GM19351 (cell line): ENCODE measurements around the gene KRT7.
"Not testable (repeated sequence)": the region's sequence is repeated elsewhere in the genome, so short reads cannot be mapped to it uniquely, and the experiment has no call there.

Source experiments
- ATAC-seq: cut with Tn5 transposase; IDR thresholded peaks from one replicate; pipeline ENCODE4 v1.9.1; 2021; ENCODE audit warnings: mild to moderate bottlenecking, moderate library complexity; ENCODE audit not compliant: unreplicated experiment

Gene KRT7

DNA sequence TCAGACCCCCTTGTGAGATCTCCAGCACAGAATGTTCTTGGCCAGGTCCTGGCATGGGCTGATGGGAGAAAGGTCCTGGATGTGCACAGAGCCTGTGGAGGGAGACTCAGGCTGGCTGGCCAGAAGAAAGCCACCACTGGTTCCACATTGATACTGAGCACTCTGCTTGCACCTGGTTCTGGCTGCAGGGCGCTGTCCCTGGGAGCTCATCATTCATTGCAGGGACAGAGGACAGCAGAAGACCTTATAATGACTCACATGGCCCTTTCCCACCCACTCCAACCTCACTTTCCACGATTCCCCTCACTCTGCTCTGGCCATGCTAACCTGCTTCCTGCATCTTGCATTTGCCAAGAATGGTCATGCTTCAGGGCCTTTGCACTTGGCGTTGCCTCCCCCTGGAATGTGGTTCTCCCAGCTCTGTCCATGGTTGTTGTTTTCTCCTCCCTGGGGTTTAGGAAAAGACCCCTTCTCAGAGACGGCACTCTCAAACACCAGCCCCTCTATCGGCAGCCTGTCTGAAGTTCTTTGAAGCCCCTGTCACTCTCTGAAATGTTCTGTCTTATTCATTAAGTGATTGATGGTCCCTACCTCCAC, 10.3 kb downstream of the KRT7 start:
- no peak for ATAC-seq

DNA sequence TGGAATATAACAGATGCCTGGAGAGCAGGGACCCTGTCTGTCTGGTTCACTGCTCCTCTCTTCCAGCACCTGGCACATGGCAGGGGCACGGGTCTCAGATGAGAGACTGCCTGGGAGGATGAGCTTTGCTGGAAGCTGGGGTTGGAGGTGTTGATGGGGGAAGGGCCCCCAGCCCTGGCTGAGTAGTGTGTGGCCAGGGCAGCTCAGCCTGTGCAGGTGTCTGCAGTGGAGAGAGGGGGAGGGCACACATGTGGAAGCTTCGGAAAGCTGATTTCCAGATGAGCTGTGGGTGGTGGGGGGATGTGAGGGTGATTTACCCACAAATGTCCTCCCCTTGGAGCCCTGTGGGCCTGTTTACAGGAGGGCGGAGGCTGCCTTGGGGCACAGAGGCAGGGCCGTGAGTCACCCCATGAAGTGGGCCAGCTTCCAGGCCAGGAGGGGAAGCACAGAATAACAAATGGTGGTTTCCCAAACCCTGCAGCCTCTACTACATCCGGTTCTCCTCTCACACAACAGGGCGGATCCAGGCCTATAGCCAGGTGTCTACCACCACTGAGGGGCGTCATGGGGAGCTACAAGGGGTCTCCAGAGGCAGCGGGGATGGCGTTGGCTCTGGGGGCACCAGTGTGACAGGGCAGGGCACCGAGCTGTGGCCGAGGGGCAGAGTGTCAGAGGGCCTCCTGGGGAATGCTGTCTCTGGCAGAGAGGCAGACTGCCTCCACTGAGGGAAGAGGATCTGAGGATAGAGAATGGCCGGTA, 11.0 kb downstream of the KRT7 start:
- peak; percentile 91 for ATAC-seq

DNA sequence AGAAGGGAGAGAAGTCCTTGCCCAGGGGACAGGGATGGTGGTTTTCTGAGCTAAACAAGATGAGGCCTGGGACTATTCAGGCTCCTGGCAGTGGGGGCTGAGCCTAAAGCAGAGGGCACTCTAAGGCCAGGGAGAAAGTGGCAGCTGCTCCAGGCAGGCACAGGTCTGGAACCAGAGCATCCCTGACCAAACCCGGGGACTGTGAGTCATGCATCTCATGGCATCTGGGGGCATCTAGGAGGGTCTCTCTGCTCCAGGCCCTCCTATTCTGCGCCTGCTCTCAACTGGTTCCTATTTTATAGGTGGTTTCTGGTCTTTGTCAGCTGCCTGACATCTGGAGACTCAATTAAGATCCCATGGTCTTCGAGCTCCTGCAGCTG, 11.6 kb downstream of the KRT7 start:
- no peak for ATAC-seq

DNA sequence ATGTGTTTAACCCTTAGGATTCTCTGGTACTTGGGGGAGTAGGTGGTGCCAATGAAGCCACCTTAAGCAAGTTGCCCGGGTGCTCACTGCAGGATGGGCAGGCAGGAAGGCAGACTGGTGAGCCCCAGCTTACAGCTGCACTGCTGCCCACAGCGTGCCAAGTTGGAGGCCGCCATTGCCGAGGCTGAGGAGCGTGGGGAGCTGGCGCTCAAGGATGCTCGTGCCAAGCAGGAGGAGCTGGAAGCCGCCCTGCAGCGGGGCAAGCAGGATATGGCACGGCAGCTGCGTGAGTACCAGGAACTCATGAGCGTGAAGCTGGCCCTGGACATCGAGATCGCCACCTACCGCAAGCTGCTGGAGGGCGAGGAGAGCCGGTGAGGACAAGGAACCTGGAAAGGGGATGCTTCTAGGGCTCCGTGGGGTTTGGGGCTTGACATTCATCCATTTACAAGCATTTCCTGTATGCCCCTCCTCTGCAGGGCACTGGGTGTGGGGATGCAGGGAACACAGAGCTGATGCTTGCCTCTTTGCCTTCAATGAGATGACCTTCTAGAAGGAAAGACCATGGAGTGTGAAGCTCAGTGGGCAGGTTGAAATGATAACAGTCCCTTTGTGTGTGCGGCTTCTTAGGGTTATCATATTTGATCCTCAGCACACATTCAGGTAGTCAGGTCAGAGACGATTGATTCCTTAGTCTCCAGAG, 12.4 kb downstream of the KRT7 start:
- no peak for ATAC-seq

DNA sequence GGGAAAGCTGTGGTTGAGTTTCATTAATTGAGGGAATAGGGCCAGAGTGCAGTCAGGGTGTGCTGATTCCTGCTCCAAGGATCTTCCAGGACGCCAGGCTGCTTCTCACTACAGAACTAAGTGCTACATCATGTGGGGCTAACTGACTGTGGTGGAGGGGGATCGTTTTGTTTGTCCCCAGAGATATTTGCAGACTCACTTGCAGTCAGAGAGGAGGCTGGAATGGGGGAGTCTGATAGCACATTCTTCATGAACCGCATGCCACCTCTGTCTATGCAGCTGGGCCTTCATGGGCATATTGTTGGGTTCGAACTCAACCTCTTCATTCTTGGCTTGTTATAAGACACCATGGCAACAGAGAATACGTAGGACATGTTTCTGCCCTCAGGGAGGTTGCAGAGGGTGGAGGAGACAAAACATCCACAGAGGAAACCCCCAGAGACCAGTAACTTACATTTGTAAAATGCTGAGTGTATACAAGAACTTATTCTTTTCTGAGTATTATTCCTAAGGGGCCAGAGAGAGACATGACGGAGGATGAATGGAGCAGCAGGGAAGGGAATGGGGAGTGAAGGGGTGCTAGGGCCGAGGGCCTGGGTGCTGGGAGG, 13.0 kb downstream of the KRT7 start:
- no peak for ATAC-seq

DNA sequence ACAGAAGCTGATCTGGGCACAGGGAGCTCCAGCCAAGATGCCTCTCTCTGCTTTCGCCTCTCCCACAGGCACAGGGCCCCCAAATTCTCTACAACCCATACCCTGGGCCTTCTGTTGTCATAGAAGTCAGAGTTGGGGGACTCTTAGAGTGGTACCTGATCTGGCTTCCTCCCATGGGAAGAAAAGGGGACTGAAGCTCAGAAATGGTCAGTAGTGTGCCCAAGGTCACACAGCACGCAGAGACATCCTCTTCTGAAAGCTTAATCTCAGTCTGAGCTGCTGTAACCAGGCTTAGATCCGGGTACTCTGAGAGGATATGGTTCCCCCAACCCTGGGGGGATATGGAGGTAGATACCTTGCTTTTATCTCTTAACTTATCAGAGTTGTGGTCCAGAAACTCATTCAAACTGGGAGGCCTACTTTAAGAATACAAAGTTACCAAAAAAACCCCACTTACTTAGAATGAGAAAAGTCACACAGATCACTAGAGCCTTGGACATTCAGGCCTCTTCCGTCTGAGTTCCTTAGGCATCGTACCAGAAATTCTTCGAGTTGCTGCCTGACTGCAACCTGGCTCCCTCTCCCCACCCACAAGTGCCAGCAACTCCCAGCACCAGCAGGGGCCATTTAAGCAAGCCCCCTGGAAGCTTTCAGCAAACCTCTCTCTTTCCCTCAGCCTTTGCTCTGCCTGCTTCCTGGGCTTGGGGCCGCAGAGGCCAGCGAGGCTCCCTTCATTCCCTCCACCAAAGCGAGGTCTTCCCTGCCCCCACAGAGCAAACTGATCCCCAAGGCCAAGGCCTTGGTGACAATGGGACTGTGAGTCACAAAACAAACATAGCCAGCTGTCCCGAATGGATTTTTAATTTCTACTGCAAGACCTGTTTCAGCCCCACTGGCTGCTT, 13.9 kb downstream of the KRT7 start:
- ATAC-seq: no peak

DNA sequence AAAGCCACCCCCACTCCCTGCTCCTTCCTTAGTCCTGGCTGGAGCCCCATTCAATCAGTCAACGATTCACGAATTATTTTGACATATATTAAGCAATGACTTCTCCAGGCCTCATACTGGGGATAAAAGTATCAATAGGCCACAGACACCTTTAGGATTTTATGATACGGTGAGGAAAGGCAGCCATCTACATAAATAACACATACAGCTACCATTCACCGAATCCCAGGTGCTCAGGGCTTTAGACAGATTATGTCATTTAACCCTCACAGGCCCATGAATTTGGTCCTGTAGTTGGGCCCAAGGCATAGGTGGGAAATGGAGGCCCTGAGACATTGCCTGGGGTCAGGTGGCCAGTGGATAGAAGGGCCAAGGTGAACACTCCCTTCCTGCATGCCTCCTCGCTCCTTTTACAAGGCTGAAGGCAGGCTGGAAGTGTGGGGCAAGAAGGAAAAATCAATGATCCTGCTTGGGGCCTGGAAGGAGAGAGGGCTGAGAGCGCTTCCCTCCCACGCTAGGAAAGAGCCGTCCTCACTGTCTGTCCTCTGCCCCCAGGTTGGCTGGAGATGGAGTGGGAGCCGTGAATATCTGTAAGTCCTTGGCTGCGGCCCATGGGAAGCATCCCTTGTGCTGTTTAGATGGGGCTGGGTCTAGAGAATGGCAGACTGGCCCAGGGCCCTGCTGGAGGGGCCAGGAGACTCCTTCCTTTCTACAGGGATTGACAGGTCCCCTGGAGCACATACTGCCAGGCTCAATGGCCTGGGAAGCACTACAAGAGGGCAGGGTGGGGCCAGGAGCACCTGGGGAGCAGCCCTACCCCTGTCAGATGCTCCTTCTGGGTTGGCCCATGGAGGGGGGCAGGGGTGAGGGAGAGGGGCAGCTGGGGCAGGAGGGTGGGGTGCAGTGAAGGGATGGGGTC, 14.8 kb downstream of the KRT7 start:
- ATAC-seq: no peak

DNA sequence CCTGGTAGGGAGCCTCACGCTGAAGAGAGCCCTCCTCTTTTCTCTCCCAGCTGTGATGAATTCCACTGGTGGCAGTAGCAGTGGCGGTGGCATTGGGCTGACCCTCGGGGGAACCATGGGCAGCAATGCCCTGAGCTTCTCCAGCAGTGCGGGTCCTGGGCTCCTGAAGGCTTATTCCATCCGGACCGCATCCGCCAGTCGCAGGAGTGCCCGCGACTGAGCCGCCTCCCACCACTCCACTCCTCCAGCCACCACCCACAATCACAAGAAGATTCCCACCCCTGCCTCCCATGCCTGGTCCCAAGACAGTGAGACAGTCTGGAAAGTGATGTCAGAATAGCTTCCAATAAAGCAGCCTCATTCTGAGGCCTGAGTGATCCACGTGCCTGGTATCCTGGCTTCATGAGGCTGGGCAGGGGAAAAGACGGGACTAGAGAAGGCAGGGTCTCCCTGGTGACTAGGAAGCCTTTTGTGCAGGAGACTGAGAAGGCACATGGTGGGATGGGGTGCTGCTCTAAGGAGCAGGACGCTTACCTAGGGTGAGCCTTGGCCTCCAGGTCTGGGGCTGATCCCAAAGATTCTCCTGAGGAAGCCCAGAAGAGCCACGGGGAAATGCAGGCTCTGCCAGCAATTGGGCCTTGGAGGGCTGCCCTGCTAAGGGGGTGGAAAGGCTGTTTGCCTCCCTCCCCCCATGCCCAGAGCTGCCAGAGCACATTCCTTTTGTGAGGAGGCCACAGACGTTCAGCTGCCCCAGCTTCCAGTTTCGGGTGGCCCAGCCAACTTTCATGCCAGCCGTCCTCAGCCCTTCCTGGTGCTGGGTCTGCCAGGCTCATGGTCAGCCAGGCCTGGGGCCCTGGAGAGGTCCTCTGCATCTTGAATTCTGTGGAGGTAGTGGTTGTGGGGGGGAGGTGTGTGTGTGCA, 15.8 kb downstream of the KRT7 start:
- no peak for ATAC-seq

DNA sequence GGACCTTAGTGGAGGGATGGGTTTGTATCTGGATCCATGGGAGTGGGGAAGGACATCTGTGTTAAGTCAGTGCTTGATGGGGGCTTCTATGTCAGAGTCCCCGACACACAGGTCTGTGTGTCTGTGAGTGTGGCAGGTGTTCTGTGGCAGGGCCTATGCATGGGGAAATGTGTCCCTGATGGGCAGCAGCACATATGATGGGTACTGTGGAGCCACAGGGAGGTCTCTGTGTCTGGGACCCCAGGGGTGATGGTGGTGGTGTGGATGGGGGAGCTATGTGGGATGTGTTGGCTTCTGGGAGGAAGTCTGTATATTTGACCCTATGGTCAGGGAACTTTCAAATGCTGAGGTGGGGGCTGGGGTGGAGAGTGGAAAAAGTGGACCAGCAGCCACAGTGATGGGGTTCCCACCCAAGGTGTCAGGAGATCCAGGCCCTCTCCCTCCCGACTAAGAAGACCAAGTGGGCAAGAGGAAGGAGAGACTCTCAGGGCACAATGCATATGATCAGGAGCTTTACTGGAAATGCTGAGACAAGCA, 16.5 kb downstream of the KRT7 start:
- ATAC-seq: no peak

DNA sequence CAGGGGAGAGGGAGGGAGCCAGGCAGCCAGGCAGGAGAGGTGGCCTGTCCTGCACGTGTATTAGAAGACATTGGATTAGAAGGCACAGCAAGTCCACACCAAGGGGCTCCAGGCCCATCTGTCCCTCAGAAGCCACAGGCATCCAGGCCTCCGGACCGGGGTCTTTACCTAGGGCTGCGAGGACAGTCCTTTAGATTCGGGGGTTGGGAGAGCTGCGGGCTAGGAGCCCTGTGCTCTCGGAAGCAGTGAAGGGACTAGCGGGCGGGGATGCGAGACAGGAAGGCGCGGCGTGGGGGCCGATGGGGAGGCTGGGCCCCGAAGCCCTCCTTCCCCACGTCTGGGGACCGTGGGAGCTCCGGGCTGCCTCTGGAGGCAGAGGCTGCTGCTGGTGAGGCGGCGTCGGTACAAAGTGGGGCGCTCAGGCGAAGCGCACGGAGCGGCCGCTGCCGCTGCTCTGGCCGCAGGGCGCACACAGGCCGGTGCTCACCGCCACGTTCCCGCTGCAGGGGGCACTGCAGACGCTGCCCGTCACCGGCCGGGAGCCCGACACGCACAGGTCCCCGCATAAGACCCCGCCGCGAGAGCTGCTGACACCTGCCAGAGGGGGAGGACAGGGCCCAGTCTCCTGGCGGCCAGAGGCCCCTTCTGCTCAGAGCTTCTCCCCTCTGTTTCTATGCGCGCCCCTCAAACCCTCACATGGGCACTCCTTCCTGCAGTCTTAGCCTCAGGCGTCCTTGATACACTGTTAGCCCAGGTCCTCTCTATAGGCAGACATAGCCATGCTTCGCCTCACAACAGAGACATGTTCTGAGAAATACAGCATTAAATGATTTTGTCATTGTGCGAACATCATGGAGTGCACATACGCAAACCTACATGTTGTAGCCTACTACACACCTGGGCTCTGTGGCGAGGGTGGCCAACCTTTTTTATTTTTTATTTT, 17.3 kb downstream of the KRT7 start:
- no peak for ATAC-seq

DNA sequence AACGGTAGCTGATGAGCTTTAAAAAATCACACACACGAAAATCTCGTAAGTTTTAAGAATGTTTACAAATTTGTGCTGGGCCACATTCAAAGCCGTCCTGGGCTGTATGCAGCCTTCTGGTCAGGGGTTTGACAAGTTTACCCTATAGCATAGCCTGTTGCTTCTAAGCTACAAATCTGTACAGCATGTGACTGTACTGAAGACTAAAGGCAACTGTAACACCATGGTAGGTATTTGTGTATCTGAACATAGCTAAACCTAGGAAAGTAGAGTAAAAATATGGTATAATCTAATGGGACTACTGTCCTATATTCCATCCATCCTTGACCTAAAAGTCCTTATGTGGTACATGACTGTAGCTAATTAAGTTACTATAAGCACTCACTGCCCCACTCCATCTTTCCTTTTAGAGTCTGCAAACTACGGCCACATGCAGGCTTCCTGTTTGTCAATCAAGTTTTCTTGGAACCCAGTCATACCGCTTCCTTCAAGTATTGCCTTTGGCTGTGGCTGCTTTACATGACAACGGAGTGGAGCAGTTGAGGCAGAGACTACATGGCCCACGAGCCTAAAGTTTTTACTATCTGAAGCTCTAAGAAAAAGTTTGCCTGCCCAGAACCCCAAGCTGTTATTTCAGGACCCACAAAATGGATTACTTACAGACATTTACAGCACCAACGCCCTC, 18.5 kb downstream of the KRT7 start:
- no peak for ATAC-seq

DNA sequence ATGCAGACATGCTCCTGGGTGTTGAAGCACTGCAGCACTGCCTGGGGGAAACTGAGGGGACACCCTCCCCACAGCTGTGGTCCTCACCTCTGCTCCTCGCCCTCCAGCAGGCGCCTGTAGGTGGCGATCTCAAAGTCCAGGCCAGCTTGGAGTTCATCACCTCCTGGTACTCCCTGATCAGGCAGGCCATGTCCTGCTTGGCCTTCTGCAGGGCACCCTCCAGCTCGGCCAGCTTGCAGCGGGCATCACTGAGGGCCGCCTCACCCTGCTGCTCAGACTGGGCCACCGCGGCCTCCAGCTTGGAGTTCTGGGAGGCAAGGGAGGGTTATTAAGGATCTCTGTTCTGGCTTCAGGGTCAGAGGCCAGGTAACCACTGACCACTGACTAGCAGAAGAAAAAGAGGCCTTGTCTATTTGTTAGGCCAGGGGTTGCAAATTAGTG, 19.2 kb downstream of the KRT7 start:
- not testable (repeated sequence) for ATAC-seq

DNA sequence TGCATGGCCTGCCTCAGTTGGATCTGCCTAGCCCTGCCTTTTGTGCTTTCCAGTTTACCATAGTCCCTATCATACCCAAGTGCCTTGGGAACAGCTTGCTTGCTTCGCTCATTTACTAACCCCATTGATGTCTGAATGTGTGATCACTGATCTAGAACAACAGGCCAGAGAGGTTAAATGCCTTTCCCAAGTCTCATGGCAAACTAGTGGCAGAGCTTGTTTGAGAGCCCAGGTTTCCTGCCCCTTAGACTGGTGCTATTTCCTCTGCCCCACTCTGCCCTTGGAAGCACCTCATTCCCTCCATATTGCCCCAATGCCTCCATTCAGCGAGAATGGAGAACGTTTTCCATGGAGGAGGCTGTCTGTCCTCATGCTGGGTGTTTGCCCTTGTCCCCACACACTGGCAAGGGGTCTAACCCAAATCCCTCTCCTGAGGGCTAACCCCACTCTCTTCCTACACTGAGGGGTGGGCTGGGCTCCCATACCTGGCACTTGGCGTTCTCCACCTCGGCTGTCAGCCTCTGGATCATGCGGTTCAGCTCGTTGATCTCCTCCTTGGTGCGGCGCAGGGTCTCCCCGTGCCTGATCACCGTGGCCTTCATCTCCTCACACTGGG, 19.8 kb downstream of the KRT7 start:
- ATAC-seq: no peak

DNA sequence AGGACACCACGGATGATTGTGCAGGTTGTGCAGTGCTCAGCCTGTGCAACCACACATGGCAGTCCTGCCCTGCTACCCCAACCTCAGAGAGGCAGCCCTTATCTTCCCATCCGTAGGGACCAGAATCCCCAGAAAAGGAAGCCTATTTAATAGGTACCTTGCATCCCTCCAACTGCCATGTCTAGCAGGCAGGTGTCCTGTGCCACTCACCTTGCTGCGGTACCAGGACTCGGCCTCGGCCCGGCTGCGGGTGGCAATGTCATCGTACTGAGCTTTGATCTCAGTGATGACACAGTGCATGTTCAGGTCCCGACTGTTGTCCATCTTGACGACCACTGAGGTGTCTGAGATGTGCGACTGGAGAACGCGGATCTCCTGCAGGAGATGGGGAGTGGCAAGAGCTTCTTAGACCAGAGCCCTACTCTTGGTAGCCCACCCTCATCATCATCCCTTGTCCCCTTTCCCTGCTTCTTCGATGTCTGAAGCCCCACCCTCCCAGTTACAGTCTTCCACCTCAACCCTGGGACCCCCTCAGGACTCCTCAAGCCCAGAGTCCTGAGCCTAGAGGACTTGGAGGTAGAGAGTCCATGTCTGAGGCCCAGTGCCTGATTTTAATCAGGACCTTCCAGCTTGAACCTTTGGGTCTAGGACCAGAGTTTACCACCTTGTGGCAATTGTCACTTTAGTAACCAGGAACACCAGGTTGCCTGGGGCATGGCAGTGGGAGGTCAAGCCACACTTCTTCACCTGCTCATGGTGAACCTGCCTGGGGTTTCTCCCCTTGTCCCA, 20.5 kb downstream of the KRT7 start:
- no peak for ATAC-seq

DNA sequence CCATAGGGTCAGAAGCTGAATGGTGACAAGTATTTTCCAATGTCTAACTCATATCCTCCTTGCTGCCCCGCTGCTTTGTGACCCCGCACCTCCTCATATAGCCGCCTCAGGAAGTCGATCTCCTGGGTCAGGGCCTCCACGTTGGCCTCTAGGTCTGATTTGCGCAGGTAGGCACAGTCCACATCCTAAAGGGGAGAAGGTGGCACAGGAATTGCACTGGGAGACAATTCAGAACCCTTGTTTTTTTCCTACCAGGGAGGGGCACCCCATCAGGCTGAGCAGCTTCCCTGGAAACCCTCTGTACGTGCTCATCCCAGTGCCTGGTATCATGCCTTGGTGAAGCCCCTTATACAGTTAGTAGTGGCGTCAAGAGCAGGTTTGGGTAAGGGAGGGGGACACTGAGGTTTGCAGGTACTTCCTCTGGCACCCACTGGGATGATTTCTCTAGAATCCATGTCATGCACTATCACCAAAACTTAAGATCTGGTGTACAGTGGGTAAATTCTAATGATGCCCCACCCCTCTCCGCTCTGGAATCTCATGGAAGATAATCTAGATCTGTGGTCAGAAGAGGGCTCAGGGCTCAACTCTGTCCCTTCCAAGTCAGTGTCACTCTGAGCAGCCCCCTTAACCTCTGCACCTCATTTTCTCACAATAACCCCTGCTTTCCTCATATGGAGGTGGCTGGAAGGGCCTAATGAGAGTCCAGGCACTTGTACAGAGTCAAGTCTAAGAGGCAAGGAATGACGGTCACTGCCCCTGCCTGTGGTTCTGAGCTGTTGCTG, 21.3 kb downstream of the KRT7 start:
- no peak for ATAC-seq
